AG10803 (cell line): ENCODE measurements around the gene PARS2.
A peak's percentile ranks its signal among the peaks of the same experiment; 100 is the strongest.

Experiments
- DNase-seq: peaks from one replicate; pipeline ENCODE4 v3.0.0; 2010; ENCODE audit warnings: low read depth
- H3K4me3 ChIP-seq: 2 replicates; pipeline ENCODE4 v1.5.1; 2011; ENCODE audit warnings: mild to moderate bottlenecking, low read length, control low read depth
- CTCF ChIP-seq: conservative IDR thresholded peaks from 2 replicates; pipeline ENCODE4 v1.5.1; 2011; ENCODE audit warnings: mild to moderate bottlenecking, low read length, control low read depth, inconsistent platforms

Gene PARS2

DNA sequence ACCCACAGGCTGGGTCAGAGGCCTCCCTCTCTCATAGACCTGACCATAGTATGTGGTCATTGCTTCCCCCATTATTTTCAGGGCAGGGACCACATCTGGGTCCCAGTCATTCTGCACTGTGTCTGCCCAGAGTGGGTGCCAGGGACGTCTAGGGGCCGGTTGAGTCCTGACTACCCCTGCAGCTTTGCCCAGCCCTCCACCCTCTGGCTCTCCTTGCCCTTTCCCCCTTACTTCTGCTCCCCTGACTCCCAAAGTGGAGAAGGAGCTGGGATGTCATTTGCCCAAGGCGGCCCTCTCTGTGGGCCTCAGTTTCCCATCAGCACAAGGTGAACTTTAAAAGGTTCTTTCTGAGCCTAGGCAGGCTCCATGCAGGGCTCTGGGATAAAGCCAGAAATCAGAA, 41.1 kb upstream of the PARS2 start:
- H3K4me3 ChIP-seq = no peak overlapping the region
- TF ChIP-seq CTCF = no peak
- DNase-seq = no peak

- no peak for TF ChIP-seq CTCF
- DNase-seq = no peak
- H3K4me3 ChIP-seq = no peak overlapping the region
Measured at GRCh38 chr1:54804471-54805132, 40.3 kb upstream of the PARS2 start.

DNA sequence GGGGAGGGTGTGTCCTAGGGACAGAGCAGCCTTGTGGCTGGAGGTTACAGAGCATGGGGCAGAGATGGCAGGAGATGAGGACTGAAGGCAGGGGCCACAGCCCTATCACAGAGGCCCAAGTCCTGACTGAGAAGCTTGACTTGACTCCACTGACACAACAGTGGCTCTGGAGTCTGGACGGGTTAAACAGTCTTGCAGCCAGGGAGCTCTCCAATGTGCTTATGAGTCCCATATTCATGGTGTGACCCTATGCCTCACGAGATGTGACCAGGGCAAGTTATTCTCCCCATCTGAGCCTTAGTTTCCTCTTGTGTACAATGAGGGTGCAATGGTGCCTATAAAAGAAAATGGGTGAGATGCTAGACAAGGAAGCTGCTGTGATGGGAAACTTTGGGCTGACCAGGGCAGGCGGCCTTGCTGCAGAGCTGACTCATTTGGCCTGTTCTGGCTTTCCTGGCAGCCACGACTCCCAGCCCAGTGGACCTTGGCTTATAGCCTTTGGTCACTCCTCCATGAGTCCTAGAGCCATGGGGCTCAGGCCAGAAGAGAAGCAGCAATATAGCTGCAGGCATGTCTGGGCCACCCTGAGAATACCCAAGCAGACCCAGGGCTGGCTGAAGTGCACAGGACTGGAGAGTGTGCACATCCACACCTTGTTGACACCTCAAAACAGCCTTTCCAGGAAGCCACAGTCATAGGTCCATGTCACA, 39.6 kb upstream of the PARS2 start:
- DNase-seq = no peak
- TF ChIP-seq CTCF = no peak
- no peak overlapping the region for H3K4me3 ChIP-seq

DNA sequence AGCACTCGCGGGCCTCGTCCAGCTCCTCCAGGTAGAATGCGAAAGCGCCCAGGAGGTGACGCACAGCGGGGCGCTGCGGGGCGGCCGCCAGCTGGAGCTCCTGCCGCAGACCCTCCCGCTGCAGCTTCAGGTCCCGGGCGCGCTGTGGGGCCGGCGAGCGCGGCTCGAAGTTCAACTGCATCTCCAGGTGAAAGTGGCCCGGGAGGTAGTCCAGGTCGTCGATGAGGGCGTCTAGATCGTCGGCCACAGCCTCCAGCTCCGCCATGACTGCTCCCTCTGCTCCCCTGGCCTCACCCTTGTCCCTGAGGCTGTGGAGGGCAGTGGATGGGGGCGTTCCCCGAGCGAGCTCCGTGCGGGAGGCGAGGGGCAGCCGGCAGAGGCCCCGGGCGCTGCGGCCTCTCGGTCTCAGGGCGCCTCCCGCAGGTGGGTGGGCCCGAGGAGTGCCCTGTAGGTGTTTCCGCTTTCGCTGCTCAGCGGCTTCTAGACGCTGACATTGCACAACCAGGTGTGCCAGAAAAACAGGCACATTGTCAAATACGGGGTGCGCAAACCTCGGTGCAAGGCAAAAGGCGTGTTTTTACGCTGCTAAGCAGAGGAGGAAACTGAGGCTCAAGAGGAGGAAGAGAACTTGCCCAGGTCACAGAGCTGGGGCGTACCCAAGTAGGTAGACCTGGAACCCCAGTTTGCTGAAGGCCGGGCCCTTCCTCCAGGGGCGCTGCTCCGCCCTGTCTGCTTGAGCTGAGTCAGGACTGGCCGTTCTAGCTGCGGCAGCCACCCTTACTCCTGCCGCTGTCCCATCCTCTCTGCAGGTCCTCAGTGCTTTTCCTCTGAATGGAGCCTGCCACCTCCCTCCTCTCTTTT, 36.8 kb upstream of the PARS2 start, which contains the start of gene TTC22:
TSS of gene TTC22 (minus strand) at position 425 of the 861 bp plus-strand sequence. CDS start at position 265, 160 bp downstream.
- no peak within 1 kb of the TSS; the same call in 1 of the 2 replicates for H3K4me3 ChIP-seq
- peak; percentile 40 for TF ChIP-seq CTCF
- DNase-seq = no peak

- TF ChIP-seq CTCF = no peak
- H3K4me3 ChIP-seq = no peak overlapping the region
- no peak for DNase-seq
Measured at GRCh38 chr1:54800041-54800898, 35.9 kb upstream of the PARS2 start.

DNA sequence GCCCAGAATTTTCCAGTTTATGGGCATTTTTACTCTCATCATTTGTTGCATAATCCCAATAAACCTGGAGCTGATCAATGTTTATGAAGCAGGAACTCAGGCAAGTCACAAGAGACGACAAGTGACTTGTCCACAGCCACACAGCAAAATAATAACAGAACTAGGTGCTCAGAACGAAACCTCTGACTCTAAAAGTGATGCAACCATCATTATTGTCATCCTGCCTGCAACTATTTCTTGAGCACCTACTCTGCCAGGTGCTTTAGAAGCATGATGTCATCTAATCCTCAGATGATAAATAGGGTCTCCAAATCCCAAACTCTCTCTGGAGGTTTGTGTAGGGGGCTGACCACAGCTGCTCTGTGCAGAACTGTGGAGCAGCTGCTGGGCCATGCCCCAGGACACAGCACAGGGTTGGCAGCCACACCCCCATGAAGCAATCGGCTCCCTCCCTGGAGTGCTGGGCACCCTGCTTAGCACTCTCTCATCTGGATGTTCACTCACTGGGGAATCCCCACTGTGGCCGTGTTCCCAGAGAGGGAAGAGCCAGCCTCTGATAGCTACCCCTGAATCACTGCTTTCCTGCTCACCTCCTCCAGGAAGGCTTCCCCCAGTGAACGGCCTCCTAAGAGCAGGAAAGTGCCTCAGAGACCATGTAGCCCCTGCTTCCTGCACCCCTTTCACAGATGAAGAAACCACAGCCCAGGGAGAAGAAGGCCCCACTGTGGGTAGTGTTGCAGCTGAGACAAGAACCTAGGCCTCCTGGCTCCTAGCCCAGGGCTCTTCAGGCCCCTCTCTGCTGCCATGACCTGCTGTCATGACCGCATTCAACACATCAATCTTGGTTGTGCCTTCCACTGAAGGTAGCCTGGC, 34.7 kb upstream of the PARS2 start:
- no peak overlapping the region for H3K4me3 ChIP-seq
- DNase-seq = peak; percentile 33
- no peak for TF ChIP-seq CTCF
